Measurements from ENCODE around the gene GNPAT.

GNPAT gene

GRCh38 chr1:231214918-231215680 is 25.9 kb upstream of the GNPAT start:
- Histone ChIP-seq H3K36me3 (ENCODE audit: control insufficient read depth, insufficient read depth, low read length) (no peaks in the 10 kb centered on the region), H3K27me3 (replicated peaks; ENCODE audit: control insufficient read depth, insufficient read depth, low read length) (no peaks in the 10 kb centered on the region), H3K4me3 (replicated peaks; ENCODE audit: low read depth, low read length) (no peak overlapping the region)
- no peak for DNase-seq (ENCODE audit: extremely low read depth, insufficient read length)
- TF ChIP-seq CTCF (IDR thresholded peaks at IDR 0.05; ENCODE audit: insufficient read depth, low read length, poor library complexity, severe bottlenecking) = no peak

GRCh38 chr1:231215681-231216385 is 25.2 kb upstream of the GNPAT start:
- TF ChIP-seq CTCF (IDR thresholded peaks at IDR 0.05; ENCODE audit: insufficient read depth, low read length, poor library complexity, severe bottlenecking) = no peak
- H3K27me3 ChIP-seq (replicated peaks; ENCODE audit: control insufficient read depth, insufficient read depth, low read length) = no peaks in the 10 kb centered on the region
- no peak for DNase-seq (ENCODE audit: extremely low read depth, insufficient read length)
- H3K4me3 ChIP-seq (replicated peaks; ENCODE audit: low read depth, low read length) = no peak overlapping the region
- no peaks in the 10 kb centered on the region for H3K36me3 ChIP-seq (ENCODE audit: control insufficient read depth, insufficient read depth, low read length)

- DNase-seq (ENCODE audit: extremely low read depth, insufficient read length) = no peak
- no peaks in the 10 kb centered on the region for H3K27me3 ChIP-seq (replicated peaks; ENCODE audit: control insufficient read depth, insufficient read depth, low read length)
- no peak for TF ChIP-seq CTCF (IDR thresholded peaks at IDR 0.05; ENCODE audit: insufficient read depth, low read length, poor library complexity, severe bottlenecking)
These were observed 24.5 kb upstream of the GNPAT start for GRCh38 chr1:231216498-231216897.

GRCh38 chr1:231217056-231217455 is 24.0 kb upstream of the GNPAT start:
- Histone ChIP-seq H3K36me3 (ENCODE audit: control insufficient read depth, insufficient read depth, low read length) (no peaks in the 10 kb centered on the region), H3K4me3 (replicated peaks; ENCODE audit: low read depth, low read length) (no peak overlapping the region), H3K27me3 (replicated peaks; ENCODE audit: control insufficient read depth, insufficient read depth, low read length) (no peaks in the 10 kb centered on the region)
- DNase-seq (ENCODE audit: extremely low read depth, insufficient read length) = no peak
- TF ChIP-seq CTCF (IDR thresholded peaks at IDR 0.05; ENCODE audit: insufficient read depth, low read length, poor library complexity, severe bottlenecking) = no peak

More at GRCh38 chr1:231216498-231216897, 24.5 kb upstream of the GNPAT start:
- Histone ChIP-seq H3K4me3 (replicated peaks; ENCODE audit: low read depth, low read length) (no peak overlapping the region), H3K36me3 (ENCODE audit: control insufficient read depth, insufficient read depth, low read length) (no peaks in the 10 kb centered on the region)

- H3K36me3 ChIP-seq (ENCODE audit: control insufficient read depth, insufficient read depth, low read length) = no peaks in the 10 kb centered on the region; the same call in 1 of the 2 replicates
- TF ChIP-seq CTCF (IDR thresholded peaks at IDR 0.05; ENCODE audit: insufficient read depth, low read length, poor library complexity, severe bottlenecking) = no peak
- no peak for DNase-seq (ENCODE audit: extremely low read depth, insufficient read length)
- no peaks in the 10 kb centered on the region for H3K27me3 ChIP-seq (replicated peaks; ENCODE audit: control insufficient read depth, insufficient read depth, low read length)
- no peak overlapping the region for H3K4me3 ChIP-seq (replicated peaks; ENCODE audit: low read depth, low read length)
These were observed 22.9 kb upstream of the GNPAT start for GRCh38 chr1:231218078-231218477.
